Amniotic stem cell (primary cell): ENCODE measurements around the gene SRGAP3.

Experiments used
- DNase-seq: peaks from one replicate; lab custom pipeline; 2025; lab: John Stamatoyannopoulos, UW

Gene SRGAP3

DNA sequence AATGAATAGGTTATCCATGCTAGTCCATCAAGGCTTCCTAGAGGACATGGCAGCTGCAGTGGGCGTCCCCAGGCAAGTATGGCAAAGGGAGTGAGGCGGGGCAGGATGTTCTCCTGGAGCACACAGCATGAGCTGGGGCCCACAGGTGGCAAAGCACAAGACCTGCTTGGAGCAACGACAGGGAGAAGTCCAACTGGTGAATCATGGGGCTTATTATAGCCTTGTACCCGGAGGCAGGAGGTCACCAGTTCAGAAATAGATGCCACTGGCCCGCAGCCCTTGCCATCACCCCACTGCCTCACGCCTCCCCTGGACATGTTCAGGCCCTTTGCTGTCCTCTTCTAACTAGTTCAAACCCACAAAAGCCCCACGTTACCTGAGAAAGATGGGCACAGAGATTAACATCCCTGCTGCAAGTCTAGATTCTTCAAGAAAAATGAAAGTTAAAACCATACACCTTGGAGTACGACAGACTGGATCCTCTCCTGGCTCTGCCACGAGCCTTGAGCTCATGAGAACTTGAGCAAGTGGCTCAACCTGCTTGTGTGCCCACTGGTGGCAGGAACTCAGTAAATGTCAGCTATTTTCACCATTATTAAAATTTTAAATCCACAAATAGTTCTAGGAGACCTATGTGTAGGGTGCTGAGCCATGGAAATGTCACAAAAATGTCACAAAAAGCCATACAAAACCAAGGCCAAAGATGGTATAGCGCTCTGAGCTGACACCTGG, 1.8 kb upstream of the SRGAP3 start:
- DNase-seq, result no peak

DNA sequence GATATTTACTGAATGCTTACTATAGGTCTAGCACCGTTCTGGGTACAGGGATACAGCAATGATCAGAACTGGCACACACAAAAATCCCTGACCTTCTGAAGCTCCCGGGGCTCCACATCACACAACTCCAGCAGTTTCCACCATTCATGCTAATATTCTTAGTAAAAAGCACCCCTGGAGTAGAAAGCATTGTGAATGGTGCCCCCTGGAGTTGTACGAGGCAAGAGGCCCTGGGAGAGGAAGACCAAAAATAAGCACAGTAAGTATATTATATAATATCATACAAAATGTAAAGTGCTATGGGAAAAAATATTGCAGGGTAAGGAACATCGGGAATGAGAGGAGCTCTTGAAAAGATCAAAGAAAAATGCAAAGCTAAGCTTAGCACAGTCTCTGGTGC, 790 bp upstream of the SRGAP3 start:
- DNase-seq, result no peak

DNA sequence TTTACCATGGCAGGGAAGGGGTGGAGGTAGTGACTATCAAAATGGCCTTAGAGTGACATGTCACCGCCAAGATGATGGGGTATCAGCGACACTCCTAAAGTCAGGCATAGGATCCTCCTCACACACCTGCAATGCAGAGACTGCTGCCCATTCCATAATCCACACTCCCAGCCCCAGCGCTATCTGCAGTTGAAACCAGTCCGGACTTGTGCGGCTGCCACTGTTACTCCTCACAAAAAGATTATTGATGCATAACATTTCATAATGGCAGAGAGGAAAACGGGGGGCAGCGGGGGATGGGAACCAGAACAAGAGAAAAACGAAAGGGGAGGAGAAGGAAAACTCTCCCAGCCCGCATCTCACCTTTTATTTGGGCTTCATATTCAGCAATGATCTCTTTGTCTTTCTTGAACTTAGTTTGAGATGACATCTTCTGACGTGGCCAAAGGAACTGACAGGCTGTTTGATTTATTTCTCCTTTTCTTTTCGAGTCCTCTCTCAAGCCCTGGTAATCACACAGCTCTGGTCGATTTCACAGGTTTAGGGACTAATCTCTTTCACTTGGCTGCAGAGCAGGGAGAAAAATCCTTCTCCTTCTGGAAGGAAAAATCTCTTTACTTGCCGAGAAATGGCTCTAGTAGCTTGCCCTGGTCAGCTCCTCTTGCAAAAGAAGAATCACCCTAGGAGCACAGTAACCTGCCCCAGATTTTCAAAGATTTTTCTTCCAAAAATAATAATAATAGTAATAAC, 749 bp downstream of the SRGAP3 start:
- no peak for DNase-seq

DNA sequence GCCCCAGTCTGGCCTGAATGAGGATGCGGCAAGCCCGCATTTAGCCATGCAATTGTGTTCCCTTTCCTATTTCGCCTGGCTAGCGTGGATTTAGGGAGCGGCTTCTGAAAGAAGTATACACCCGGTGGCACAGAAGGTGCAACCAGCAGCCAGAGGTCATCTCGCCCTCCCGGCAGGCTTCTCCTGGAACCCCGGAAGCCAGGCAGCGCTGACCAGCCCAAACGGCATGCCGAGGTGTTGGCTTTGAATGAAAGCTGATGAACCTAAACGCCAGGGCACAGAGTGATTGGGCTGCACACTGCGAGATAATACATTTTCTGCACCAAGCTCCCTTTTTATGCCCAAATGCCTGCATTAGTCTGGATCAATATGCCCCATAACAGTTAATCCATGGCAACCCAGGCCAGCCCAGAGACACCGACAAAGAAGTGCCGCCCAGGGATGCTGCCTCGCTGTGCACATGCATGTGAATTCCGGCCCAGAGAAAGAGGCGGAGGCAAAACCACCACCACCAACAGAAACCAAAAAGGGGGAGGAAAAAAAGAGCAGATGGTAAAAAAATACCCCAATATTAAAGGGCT, 1.4 kb downstream of the SRGAP3 start:
- no peak for DNase-seq

DNA sequence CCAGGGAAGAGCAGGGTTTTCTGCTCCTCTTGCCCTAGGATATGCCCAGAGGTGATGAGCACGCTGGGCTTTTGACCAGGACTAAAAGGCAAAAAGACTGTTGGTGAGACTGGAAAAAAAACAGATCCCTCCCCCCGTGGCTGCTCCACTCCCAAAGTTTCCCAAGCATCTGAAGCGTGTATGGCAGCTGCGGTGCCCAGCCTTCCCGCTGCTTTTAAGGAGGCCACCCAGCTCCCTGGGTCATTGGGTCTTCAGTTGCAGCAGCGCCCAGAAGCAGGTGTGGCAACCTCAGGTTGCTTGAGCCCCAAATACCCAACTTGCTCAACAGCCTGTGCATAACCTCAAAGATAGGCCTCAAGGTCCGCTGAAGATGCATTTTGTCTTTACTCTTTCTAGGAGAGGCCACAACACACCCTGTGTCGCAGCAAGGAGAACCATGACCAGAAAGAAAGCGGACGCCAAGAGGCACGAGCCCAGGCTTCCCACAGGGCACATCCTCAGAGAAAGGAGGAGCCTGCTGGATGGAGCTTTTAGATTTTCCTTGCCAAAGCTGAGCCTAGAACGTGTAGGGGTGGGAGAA, 2.0 kb downstream of the SRGAP3 start:
- DNase-seq, result no peak

DNA sequence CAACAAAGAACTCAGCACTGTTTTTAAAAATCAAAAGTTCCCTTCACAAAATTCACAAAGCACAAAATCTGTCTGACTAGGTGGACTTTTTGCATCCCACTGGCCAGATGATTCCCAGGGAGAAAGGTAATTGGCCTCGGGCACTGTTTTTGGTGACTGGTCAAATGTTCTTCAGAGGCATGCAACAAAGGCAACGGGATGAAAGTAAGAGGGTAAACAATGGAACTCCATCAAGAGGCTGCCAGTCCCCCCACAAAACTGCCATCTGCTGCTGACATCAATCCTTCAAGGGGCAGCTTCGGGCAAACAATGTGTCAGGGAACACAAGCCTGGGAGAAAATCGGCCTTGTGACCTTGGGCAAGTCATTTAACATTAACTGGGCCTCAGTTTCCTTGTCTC, 3.3 kb downstream of the SRGAP3 start:
- no peak for DNase-seq

DNA sequence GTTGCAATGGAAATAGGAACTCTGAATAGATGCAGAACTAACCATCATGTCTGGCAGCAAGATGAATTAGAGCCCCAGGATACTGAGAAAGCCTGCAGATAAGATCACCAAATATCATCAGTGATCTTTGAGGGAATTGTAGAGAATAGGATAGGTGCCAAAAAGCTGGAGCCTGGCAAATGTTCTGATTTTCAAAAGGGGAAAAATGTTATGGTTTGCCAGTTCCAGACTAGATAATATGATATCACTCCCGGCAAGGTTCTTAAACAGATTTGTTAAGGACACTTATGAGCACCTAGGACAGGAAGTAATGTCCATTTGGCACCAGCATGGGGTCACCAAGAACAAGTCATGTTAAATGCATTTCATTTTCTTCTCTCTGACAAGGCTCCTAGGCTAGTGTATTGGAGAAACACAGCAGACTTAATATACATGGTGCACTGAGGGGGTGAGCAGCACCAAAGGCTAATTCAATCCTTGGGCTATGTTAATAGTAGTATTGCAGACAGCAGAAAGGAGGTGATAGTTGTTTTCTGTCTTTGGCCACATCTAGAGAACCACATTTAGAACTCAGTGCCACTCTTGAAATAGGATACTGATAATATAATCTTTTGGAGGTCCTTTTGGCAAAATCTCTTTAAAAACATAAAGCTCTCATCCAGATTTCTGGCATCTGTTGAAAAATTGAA, 4.8 kb downstream of the SRGAP3 start:
- DNase-seq, result no peak

DNA sequence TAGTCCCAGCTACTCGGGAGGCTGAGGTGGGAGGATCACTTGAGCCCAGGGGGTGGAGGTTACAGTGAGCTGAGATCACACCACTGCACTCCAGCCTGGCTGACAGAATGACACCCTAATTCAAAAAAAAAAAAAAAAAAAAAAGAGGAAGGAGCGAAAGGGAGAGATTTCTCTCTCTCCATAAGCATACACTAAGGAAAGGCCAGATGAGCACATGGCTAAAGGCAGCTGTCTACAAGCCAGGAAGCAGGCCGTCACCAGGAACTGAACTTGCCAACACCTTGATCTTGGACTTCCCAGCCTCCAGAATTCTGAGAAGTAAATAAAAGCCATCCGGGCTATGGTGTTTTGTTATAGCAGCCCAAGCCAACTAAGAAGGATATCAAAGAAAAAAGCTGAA, 7.5 kb downstream of the SRGAP3 start:
- DNase-seq, result no peak

DNA sequence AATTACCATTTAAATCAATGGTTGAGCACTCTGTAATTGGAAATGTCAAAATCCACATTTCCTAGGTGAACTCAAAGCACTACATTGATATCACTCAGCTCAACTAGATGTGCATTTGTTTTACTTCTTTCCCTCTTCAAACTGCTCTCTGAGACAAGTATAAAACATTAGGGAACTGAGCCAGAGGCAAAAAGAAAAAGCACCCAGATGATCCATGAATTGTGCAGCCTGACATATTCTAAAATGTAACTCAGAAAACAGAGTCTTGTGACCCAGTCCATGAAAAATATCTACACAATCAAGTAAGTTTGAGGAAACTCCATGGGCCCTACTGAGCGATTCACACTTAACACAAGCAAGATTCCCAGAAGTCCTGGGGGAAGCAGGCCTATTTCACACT, 9.8 kb downstream of the SRGAP3 start:
- DNase-seq, result no peak

DNA sequence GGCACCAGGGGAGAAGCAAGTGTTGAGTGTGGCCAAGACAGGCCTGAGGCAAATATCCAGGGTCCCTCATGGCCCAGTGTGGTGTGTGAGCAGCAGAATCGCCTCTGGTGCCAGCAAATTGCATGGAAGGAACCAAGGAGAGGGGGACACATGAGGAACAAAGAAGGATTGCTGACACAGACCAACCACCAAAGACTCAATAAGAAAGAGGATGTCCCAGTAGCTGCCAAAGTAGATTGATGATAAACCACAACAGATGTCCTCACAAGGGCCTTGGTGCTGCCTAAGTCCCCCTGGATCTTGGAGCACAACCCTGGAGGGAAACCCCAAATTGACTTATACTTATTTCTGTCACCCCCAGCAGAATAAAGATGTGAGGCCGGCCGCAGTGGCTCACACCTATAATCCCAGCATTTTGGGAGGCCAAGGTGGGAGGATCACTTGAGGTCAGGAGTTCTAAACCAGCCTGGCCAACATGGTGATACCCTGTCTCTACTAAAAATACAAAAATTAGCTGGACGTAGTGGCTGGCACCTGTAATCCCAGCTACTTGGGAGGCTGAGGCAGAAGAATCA, 10.6 kb downstream of the SRGAP3 start:
- DNase-seq, result no peak

DNA sequence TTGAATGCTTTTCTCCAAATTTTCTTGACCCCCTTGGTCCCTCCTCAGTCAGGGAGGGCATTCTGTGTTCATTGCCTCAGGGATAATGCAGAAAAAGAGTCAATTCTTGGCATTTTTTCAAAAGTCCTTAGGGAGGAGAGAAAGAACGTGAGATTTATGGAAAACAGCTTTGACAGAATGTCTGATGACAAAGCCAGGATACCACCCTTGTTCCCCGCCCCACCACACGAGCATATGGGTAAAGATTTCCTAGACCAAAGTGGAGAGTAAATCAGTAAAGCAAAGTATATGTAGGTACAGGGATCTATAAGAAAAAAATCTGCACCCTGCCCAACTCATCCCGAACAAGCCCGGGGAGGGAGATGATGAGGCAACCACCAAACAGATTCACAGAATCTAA, 11.2 kb downstream of the SRGAP3 start:
- DNase-seq, result no peak

DNA sequence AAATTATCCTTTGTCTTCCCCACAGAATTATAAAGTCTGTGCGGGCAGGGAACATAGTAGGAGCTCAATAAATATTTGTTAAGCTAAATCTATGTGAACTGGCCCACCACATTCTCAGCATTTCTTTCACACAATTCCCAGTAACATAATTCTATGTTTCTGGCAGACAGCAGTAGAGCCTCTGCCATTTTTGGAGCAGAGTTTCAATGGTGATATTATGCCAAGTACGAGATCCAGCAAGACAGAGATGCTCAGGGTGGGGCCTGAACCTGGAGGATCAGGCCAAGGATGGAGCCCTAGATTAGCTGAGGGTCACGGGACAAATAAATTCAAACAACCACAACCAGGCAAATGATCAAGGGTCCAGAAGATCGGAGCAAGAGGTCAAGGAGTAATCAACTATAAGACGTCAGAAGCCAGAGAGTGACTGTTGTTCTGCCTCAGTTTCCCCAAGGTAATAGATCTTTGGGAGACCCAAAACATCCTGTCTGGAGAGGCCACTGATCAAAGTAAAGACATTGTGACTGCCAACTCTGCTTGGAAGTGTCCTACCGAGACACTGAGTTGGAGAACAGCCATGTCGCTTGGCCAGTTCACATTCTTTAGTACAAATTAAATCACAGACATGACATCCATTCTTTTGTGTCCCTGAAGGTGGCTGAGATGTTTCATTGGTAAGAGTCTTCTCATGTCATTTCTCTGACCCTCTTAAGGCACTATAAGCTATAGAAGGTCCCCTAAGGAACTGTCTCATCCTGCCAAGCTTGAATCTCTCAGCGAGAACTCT, 15.4 kb downstream of the SRGAP3 start:
- no peak for DNase-seq

DNA sequence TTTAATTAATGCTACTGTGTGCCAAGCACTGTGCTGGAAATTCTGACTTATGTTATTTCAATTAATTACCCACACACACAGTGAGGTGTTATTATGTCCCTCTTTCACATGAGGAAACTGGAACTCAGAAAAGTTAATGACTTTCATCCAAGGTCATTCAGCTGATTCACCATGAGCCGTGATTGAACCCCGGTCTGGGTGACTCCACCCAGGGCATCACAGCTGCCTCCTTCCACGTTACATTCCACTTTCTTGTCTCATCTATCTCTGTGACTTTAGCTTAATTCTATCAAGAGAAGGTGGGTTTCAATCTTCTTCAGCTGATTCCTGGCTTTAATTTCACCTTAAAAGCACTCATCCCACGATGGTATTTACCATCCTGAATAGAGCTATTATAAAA, 16.3 kb downstream of the SRGAP3 start:
- DNase-seq, result no peak

DNA sequence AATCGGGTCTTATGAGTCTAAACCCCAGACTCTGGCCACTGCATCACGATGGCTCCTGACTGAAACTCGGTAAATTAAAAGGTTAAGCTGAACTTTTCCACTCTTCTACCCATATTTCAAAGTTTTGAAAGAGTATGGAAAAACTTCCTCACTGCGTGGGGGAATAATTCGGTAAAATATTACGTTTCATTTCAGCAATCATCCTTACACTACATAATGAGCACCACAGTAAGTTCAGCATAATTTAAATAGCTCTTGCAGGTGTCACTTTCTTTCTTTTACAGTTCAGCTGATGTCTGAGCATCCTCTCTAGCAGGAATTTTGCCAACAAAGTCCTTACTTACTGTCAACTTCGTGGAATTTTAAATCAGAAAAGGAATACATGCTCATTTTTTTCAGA, 17.5 kb downstream of the SRGAP3 start:
- DNase-seq, result no peak

DNA sequence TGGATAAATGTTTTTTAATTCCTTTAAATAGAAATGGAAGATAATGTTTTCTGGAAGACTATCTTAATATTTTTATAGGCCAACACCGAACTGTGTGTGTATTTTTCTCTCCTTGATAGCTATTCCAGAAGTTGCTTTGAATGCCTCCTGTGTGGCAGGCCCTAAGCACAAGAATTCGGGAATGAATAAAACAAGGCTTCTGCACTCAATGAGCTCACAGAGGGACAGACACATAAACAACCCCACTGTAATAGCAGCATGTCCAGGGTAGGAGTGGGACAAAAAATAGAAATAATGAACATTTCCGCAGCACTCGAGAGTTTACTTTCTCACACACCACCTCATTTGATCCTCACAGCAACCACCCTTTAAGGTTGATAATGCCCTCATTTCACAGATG, 18.0 kb downstream of the SRGAP3 start:
- DNase-seq, result no peak

DNA sequence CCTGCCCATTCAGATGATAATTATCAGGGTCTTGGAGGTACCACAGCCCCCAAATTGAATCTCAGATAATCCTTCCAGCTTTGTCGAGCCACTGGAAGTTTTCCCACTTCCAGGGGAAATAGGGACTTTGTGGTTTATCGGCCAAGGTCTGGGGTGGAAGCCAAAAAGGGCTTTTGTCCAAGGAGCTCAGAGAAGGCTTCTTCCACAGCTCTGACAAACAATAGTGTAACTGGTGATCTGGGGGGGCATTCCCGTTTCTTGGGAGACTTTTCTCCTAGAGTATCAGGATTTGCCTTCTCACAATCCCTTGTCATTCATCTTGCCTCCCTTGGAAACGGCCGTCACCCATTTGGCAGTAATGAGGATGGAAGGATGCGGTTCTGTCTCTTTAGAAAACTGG, 18.4 kb downstream of the SRGAP3 start:
- no peak for DNase-seq

DNA sequence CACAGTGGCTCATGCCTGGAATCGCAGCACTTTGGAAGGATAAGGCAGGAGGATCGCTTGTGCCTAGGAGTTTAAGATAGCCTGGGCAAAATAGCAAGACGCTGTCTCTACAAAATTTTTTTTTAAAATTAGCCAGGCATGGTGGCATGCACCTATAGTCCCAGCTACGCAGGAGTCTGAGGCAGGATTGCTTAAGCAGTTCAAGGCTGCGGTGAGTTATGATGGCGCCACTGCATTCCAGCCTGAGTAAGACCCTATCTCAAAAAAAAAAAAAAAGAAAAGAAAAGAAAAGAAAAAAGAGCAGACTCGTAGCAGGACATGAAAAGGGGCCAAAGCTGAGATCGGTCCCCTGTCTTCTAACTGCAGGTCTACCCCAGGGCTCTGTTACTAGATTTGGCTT, 18.9 kb downstream of the SRGAP3 start:
- no peak for DNase-seq

DNA sequence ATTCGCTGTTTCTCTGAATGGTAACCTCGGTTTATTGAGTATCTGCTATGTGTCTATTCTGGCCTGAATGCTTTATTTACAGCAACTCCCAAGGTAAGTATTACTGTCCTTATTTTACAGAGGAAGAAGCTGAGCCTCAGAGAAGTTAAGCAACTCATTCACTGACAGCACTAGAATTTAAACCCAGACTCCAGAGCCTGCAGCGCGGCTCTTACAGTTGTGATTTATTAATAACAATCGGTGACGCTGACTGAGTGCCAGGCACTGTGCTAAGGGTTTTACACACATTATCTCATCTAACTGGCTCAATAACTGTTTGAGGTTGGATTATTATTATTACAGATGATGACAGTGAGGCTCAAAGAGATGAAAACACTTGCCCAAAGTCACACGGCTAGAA, 19.6 kb downstream of the SRGAP3 start:
- no peak for DNase-seq

DNA sequence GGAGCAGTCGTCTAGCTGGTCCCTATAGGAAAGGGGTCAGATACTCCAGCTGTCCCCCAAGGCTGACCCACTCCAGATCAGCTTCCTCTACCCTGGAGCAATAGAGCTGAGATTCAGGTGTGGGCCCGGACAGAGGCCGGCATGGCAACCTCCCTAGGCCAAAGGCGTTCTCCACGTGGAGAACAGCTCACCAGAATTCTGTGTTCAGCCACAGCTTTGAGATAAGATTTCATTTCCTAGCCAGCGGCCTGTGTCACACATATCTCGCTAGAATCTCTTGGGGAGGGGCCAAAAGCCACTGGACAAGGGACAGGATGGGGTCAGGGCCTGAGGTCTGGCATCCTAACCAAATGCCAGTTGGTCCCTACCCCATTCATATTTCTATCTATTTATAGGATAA, 20.1 kb downstream of the SRGAP3 start:
- no peak for DNase-seq

DNA sequence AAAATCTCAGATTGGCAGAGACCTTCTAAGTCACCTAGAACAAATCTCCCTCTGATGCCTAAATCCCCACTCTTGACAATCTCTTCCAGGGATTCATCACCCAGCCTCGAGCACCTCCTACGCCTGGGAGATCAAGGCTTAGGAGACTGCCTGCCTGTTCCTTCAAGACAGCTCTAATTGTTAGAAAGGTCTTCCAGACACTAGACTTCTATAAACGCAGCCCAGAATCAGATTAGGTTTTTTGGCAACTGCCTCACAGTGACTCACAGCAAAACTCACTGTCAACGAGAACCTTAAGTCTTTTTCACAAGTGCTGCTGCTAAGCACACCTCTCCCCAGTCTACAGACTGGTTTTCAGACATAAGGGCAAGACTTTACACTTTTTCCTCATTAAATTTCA, 23.1 kb downstream of the SRGAP3 start:
- no peak for DNase-seq

DNA sequence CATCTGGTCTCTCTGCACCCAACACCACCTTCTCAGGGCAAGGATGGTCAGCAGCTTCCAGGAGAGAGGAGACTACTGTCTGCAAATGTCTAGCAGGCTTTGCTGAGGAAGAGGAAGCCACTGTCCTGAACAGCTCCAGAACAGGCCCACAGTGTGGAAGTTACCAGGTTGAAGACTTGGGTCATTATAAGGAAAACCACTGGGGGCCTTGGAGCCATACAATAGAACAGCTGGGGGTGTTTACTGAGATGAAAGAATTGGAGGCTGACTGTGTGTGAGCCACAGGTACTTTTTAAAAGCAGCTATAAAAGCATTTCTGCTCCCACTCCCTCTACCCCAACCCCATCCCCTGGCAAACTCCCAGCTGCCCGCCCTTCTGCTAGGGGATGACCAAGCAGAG, 24.2 kb downstream of the SRGAP3 start:
- no peak for DNase-seq
